Kasumi-1 (cell line): ENCODE results near the gene RPS6KA5.
"Not testable (repeated sequence)": the region's sequence is repeated elsewhere in the genome, so short reads cannot be mapped to it uniquely, and the experiment has no call there.

ENCODE experiments used
- DNase-seq, 2 experiments: peaks; one replicate each; lab custom pipeline; 2025; lab: John Stamatoyannopoulos, UW

RPS6KA5 gene

DNA sequence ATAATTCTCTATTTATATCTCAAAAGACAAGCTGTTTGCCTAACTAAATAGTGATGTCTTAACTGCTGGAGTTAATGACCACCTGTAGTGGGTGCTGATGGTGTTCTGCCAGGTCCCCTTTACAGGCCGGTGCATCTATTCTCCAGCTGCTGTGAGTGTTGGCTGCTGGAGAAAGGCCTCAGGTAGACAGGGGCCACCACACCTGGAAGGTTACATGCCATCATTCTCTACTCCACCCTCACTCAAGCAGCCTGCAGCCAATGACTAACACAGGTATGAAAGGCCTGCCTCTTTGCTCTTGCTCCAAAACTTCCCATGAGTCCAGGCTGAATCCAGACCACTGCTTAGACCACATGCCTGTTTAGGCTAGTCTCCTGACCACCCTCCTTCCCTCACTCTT lies 73.9 kb downstream of the RPS6KA5 start:
- no peak for DNase-seq

DNA sequence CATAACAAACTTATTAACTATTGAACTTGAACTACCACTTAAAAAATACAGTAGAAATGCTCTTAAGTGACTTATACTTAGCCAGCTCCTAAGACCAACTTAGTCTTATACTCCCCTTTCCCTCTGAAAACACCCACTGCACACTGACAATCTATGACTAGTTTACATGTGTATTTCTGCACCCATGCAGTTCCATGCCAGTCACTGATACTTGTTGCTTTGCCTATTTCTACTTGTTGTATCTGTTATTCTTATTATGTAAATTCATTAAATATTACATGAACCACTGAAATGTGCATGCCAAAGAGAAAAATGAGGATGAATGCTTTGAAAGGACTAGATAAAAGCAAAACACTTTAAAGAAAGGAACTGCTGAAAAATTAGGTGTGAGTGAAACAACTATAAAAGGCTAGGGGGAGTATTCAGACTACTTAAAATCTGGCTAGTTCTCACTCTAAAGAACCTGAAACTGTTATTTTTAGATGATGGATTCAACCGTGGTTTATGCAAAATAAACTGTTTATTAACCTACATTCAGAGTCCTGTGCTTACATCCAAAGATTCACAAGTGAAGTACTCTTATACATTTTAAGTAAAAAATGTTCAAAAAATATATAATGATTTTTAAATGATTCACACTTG lies 74.7 kb downstream of the RPS6KA5 start:
- no peak for DNase-seq

- no peak for DNase-seq
Observed at GRCh38 chr14:90983560-90983959, 76.9 kb downstream of the RPS6KA5 start.

GRCh38 chr14:90981636-90982035 lies 78.8 kb downstream of the RPS6KA5 start:
- no peak for DNase-seq

- not testable (repeated sequence) for DNase-seq
Observed at GRCh38 chr14:90980636-90981035, 79.8 kb downstream of the RPS6KA5 start.

DNA sequence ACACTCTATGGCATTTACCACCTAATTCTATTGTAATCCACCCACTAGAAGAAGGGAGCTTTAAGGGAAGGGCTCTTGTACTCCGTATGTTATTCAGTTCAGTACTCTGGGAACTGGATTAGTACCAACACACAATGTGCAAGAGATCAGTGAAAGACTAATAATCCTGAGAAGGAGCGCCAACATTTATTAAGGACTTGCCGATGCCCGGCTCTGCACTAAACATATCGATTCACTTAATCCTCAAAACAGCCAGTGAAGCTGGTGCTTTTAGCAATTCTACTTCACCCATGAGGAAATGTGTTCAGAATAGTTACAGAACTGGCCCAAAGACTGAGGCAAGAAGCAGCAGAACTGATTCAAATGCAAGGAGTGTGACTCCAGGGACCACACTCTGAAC lies 80.9 kb downstream of the RPS6KA5 start:
- DNase-seq: no peak

DNA sequence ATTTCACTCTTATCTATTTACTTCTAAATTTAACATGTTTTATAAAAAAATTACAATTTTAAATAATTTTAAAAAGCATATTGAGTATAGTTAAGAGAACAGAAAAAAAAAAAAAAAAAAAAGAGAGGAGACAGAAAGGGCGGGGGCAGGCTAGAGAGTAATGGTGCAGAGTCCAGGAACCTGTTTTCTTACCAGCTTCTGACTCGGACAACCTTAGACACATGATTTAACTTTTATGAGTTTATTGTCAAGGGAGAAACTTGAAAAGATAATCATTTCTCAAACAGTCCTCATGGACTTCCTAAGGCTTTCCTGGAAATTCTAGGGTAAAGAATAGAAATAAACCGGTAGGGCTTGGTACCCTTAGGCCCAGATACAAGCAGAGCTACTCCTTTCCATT lies 84.3 kb downstream of the RPS6KA5 start:
- DNase-seq: no peak

DNA sequence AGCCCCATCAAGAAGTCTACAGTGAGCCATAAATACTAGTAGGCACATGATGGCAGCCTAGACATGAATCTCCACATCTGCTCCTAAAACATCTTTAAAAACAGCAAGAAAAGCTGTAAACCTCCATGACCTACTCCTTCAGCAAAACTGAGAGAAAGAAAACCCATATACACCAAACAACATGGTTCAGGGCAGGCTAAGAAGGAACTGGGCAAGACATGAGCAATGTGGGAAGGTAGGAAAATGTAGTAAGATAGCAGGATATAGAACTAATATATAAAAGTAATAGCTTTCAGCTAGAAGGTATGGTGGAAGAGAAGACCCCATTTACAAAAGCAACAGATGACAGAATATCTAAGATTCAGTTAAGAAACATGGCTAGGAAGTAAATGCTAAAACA lies 88.8 kb downstream of the RPS6KA5 start:
- DNase-seq: no peak

GRCh38 chr14:90970167-90970600 lies 90.3 kb downstream of the RPS6KA5 start:
- DNase-seq: peak; percentile 22 to 28

DNA sequence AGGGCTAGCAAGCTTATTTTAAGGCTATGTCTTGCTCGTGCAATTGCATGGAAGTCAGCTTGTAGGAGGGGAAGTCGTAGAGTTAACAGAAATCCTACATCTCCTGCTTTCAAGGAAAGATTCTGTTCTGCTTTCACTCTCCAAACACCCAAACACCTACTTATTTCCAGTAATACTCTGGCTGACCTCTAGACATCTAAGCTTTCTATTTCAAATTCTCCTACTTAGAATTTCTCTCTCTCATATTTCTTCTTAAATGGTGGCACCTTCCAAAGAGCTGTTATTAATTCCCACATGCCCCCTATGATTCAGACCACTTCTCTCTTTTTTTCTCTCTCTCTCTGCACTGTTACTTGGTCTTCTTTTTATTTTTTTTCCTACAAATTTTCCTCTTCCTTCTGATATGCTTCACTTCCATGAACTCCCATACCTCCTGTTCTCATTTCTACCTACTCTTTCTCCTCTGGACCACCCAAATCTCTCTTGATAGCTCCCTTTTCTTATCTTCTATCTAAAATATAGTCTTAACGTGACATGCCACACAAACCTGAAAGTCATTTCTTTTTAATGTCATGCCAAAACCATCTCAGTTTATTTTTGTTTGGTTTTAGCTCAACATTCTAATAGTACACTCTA lies 90.8 kb downstream of the RPS6KA5 start:
- peak; percentile 55 to 70 for DNase-seq

DNA sequence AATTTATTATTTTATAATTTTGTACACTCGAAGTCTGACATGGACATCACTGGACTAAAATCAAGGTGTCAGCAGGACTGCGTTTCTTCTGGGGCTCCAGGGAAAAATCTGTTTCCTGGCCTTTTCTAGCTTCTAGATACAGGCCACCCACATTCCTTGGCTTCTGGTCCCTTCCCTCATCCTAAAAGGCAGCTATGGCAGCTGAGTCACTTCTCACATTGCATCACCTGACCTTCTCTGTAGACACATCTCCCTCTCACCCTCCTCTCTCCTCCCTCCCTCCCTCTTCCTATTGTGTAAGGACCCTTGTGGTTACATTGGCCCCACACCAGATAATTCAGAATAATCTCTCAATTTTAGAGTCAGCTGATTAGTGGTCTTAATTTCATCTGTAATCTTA lies 92.4 kb downstream of the RPS6KA5 start:
- peak; percentile 57 to 65 for DNase-seq

- no peak for DNase-seq
Observed at GRCh38 chr14:90966493-90966892, 93.9 kb downstream of the RPS6KA5 start.

- DNase-seq: no peak
Observed at GRCh38 chr14:90965765-90966164, 94.7 kb downstream of the RPS6KA5 start.

GRCh38 chr14:90963343-90963742 lies 97.1 kb downstream of the RPS6KA5 start:
- DNase-seq: no peak

GRCh38 chr14:90962505-90963109 lies 97.8 kb downstream of the RPS6KA5 start:
- no peak for DNase-seq

DNA sequence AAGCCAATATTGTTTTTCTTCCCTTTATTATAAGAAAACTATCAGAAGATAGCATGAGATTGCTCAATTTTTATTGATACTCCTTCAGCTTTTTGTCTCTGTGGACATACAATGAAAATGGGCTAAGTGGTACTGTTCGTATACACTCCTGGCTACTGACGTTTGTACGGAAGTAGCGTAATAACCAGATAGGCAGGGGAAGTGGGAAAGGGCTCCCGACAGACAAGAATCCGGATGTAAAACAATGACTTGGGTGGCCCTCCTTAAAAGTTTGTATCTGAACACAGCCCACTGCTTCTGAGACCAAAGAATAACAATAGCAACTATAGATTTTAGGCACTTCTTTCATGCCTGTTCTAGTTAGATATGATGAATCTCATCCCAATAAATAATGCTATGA lies 99.6 kb downstream of the RPS6KA5 start:
- DNase-seq: no peak

DNA sequence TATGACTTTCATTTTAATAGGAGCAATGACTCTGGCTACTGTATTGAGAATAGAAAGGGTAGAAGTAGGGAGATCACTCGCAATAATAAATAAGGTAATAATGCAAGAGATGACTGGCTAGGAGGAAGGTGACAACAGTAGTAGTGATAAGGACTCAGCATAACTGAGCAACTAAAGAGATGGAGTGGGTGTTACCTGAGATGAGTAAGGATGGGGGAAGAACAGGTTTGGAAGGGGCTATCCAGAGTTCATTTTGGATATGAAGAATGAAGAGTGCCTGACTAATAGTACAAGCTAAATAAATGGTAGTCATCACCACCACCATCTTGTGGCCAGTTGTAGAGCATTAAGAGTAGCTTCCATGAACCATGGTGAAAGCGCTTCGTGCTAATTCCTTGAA lies 101.1 kb downstream of the RPS6KA5 start:
- no peak for DNase-seq

DNA sequence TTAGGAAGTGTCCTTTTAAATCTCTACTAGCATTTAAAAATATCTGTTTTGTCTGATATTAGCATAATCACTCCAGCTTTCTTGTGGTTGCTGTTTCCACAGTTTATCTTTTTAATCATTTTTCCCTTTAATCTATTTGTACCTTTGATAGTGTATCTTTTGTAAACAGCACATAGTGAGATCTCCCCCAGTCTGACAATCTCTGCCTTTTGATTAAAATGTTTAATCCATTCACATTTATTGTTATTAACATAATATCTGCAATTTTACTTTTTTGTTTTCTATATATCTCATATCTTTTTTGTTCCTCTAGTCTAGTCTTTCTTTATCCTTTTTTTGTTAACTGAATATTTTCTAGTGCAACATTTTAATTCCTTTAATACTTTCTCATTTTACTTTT lies 104.2 kb downstream of the RPS6KA5 start:
- DNase-seq: no peak

DNA sequence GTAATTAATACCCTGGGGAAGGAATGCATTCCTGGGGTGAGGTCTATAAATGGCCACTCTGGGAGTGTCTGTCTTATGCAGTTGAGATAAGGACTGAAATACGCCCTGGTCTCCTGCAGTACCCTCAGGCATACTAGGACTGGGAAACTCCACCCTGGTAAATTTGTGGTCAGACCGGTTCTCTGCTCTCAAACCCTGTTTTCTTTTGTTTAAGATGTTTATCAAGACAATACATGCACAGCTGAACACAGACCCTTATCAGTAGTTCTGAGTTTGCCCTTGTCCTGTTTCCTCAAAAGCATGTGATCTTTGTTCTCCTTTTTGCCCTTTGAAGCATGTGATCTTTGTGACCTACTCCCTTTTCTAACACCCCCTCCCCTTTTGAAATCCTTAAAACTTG lies 106.8 kb downstream of the RPS6KA5 start:
- DNase-seq: peak in 1 of 2 experiments; percentile 0

DNA sequence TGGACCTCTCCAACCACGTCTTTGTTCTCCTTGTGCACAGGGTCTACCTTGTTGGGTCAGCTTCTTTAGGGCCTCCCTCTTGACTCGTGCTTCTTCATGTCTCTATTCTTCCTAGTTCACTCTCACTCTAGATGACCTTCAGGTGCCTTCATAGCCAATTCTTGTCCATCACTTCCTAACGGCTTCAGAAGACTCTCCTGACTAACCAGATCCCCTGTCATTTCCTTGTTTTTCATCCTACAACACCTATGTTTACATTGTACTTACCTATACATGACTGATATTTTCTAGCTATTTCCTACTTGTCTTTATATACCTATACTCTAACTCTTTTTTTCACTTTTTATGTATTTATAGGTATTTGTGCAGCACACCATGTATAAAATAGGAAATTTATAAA lies 117.1 kb downstream of the RPS6KA5 start:
- DNase-seq: no peak

- DNase-seq: no peak
Observed at GRCh38 chr14:90942511-90942910, 117.9 kb downstream of the RPS6KA5 start.

- DNase-seq: no peak
Observed at GRCh38 chr14:90941706-90942105, 118.7 kb downstream of the RPS6KA5 start.

DNA sequence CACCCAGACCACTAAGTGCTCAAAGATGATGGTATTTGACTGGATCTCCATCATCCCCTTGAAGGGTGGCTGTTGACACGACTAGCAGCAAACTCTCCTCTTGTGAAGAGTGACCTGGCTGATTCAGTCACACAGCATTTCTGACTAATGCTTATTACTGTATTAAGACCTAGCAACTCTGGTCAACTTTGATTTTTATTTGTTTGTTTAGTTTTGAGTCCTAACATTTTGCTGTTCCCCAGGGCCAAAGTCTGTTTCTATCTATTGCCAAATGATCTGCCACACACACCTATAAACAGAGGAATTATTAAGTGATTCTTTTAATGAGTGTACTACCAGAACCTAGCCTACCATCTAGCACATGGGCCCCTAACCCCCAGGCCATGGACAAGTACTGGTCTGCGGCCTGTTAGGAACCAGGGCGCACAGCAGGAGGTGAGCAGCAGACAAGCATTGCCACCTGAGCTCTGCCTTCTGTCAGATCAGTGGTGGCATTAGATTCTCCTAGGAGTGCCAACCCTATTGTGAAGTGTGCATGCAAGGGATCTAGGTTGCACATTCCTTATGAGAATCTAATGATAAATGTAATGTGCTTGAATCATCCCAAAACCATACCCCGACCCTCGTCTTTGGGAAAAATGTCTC lies 120.0 kb downstream of the RPS6KA5 start:
- DNase-seq: no peak
